HG03025 (cell line): ENCODE results near the gene MYL12A.
A peak's percentile ranks its signal among the peaks of the same experiment; 100 is the strongest.

ENCODE experiments used
- ATAC-seq: cut with Tn5 transposase; IDR thresholded peaks from one replicate; pipeline ENCODE4 v1.9.1; 2021; ENCODE audit warnings: mild to moderate bottlenecking, moderate library complexity; ENCODE audit not compliant: unreplicated experiment, low FRiP score

Gene MYL12A

DNA sequence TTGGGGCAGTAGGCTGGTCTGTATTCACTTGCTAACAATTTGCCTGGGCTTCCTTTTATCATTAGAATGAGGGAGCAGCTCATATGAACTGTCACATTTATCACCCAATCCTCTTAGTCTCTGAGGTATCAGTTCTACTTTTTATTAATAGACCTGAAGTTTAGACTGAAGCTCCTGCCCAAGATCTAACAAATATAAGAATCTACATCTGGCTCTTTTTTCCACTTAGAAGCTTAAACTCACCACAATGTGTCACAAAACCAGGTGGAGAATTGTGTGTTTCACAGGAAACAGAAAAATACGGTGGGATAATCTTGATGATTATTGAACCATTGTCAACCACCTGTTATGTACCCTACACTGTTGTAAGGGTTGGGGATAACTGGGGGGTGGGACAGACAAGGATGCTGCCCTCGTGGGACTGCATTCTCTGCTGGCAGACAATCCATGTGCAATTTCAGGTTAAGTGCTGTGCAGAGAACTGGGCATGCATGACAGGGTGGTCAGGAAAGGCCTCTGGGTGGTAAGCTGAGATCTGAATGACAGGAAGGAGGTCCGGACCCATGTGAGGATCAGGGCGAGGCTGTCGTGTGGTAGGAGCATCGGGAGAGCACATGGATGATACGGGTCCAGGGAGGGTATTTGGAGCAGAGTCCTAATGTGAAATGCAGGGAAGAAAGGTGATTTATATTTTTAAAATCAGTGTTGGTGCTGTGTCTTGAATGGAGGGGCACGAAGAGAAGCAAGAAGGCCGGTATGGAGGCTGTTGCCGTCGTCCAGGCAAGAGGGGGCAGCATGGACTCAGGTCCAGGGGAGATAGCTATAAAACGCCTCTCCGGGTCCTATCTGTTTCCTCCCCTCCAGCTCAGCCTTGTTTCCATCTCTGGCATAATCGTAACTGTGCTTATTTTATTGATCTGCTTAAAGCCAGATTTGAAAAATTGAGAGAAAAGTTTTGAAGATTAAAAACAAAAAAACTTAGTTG lies 31.9 kb downstream of the MYL12A start:
- peak; percentile 78 for ATAC-seq

DNA sequence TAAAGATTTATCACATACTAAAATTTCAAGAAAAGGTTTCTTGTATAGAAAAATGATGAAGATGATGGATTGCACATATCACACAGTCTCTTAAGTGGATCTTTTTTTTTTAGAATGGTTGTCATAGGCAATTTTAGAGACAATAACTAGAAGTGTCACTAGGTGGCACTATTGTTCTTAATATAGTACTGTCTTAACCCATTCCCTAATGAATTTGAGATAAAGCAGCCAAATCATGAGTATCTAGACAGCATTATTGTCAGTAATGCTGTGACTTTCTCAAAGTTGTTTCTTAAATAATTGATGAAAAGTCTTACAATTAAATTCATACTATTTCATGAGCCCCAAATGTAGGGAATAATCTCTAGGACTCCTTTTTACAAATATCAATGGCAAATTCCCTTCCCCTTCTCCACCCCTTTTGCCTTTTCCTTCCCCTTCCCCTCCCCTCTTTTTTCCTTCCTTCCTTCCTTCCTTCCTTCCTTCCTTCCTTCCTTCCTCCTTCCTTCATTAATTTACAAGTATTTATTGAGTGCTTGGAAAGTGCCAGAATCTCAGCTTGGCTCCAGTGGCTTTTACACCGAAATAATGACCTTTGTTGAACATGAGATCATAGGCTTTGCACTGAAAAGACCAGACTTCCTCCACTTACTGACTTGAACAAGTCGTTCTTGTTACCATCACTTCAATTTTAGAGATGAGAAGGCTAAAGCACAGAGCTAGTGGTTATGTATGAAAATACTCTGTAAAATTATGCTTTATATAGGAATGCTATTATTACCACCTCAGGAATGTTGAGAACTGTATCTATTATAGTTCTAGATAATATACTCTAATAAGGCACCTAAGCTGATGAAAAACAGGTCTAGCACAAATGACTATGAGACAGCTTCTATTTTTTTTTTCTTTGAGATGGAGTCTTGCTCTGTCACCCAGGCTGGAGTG lies 34.1 kb downstream of the MYL12A start:
- ATAC-seq: no peak

- no peak for ATAC-seq
Observed at GRCh38 chr18:3283253-3283863, 35.8 kb downstream of the MYL12A start.

- ATAC-seq: no peak
Observed at GRCh38 chr18:3283908-3284307, 36.3 kb downstream of the MYL12A start.

GRCh38 chr18:3284501-3284900 lies 36.9 kb downstream of the MYL12A start:
- no peak for ATAC-seq

- ATAC-seq: no peak
Observed at GRCh38 chr18:3286159-3286558, 38.6 kb downstream of the MYL12A start.

- no peak for ATAC-seq
Observed at GRCh38 chr18:3293196-3293951, 45.8 kb downstream of the MYL12A start.

GRCh38 chr18:3294435-3295080 lies 47.0 kb downstream of the MYL12A start:
- no peak for ATAC-seq

DNA sequence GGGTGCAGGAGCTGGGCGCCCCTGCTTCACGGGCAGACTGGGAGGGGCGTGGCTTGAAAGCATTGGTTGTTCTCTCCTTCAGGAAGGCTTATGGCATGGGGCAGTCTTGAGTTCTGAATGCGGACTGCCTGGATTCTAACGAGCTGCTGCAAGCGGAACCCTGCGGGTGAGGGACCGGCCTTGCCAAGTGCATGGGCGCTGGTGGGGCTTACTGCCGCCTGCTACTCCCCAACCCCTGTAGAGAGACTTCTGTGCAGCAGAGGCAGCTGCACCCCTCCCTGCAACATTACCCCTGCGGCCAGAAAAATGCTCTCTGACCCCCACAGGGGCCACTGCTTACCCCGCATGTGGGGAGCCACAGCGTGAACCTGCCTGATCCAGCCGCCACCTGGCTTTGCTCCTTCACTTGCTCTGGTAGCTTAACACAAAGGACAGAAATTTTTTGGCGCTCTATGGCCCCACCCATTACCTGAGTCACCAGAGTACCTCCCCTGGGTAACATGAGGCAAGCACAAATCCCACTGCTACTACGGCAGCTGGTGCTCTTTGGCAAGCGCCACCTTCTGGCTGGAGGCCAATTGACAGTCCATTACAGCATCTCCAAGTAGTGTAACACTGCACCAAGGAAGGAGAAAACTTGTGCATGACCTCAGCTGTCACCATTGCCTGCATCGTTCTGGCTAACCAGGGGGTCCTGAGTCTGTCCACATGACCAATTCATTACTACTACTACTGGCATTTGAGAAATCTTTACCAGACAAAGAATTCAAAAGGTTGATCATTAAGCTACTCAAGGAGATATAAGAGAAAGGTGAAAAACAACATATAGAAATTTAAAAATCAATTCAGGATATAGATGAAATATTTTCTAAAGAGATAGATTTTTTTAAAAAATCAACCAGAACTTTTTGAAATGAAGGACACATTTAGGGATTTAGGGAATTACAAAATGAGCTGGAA lies 49.7 kb downstream of the MYL12A start:
- ATAC-seq: peak; percentile 99

DNA sequence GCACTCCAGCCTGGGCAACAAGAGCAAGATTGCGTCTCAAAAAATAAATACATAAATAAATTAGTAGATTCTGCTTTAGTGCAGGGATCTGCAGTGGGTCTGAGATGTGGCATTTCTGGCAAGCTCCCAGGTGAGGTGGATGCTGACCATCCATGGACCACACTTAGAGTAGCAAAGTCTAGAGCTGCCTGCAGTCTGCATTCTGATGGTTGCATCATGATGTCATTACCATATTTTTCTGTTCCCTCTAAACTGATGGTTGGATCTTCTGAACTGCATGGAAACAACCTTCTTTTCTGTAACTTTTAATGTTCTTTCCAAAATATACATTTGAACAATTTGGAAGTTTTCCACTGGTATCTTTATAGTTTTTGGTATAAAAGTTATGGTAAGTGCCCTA lies 57.2 kb downstream of the MYL12A start:
- ATAC-seq: no peak

- ATAC-seq: no peak
Observed at GRCh38 chr18:3305354-3305762, 57.8 kb downstream of the MYL12A start.
